ENCODE results near the gene SPRY2.

SPRY2 gene

DNA sequence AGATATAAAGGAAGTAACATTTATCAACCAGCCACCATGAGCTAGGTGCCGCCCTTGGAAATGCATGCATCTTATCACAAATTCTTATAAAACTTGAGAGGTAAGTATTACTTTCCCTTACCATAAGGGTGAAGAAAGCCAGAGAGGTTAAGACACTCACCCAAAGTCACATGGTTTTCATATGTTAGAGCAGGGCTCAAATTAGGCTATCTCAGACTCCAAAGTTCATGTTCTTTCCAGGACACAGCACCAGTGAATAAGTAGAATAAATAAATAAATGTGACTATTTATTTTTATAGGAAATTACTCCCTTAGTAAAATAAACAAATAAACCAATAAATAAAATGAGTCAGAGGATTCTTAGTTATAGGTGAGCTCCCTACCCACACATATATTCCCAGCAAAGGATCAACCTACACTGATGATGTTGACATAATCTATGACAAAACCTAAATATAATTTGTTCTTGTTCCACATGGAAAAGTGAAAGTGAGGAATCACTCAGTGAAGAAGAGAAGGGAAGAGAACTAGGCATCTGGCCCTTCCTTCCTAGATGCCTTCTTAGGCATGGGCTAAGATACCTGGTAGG, 27.2 kb downstream of the SPRY2 start:
- DNase-seq (ENCODE audit: low read depth) = no peak

DNA sequence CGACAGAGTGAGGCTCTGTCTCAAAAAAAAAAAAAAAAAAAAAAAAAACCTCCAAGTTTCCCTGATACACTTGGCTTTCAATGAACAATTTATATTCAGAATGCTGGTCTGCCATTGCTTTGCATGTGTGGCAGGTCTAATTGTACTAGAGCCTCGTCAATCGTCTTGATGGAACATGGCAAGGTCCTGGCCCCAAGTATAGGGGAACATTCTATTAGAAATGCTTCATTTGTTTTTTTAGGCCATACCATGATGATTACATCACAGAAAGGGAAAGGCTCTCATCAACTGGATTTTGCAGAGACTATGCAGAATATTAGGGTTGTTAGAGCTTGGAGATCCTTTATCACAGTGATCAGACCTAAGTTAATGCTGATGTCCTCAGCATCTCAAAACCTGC, 28.0 kb downstream of the SPRY2 start:
- no peak for DNase-seq (ENCODE audit: low read depth)

DNA sequence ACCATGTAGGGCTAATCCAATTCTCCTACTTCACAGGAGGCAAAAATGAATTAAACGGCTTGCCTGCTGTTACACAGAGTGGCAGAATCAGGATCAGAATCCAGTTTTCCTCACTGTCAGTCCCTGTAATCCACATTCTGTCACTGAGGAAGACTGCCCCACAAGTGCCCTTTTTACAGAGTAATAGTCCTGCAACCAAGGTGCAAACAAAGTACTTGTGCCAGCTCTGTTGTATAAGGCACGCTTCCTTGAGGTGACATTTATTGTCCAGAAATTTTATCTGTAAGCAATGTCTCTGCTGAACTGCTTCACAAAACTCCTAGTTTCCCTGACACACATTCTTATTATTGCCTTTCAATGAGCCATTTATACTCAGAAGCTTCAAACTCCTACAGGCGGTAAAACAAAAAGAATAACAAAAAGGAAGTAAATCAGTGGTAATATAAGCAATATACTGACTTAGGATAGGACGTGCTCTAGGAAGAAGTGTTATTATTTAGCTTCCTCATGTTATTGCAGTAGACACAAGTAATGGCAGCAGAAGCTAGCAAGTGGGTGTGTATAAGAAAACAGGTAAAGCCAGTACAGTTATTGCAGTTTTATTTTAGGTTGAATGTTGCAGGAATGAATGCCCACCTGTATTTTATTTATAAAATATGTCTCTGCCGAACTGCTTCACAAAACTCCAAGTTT, 28.8 kb downstream of the SPRY2 start:
- no peak for DNase-seq (ENCODE audit: low read depth)

DNA sequence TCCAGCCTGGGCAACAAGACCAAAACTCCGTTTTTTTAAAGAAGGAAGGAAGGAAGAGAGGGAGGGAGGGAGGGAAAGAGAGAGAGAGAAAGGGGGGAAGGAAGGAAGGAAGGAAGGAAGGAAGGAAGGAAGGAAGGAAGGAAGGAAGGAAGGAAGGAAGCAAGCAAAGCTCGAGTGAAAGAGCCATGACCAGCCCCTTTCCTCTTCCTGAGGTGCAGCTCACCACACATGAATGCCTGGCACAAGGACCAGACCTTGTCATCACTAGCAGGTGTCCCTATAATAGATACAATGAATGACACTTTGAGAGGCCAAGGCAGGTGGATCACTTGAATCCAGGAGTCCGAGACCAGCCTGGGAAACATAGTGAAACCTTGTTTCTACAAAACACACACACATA, 31.0 kb downstream of the SPRY2 start:
- DNase-seq (ENCODE audit: low read depth) = no peak

DNA sequence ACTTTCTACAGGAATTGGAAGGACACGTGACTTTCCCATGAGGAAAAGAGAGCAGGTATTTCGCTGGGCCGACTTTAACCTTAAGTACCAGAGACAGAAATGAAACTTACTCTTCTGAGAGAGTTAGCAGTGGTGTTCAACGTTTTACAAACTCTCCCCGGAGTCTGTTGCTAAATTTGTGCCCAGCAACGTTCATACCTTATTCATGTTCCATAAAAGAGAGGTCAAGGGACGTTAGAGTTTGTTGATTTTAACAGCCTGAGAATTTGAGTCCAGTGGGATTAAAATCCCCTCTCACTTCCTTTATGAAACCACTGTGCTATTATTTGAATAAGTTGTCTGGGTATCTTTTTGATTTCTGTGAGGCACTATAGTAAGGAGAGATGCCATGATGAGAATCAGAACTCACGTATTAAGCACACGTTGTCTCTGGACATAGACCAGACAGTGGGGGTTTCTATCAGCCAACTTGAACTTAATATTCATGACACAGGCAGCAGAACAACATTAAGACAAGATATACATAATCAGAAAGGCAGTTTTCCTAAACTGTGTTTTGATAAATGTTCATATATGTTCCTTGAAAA, 33.4 kb downstream of the SPRY2 start:
- DNase-seq (ENCODE audit: low read depth) = no peak

DNA sequence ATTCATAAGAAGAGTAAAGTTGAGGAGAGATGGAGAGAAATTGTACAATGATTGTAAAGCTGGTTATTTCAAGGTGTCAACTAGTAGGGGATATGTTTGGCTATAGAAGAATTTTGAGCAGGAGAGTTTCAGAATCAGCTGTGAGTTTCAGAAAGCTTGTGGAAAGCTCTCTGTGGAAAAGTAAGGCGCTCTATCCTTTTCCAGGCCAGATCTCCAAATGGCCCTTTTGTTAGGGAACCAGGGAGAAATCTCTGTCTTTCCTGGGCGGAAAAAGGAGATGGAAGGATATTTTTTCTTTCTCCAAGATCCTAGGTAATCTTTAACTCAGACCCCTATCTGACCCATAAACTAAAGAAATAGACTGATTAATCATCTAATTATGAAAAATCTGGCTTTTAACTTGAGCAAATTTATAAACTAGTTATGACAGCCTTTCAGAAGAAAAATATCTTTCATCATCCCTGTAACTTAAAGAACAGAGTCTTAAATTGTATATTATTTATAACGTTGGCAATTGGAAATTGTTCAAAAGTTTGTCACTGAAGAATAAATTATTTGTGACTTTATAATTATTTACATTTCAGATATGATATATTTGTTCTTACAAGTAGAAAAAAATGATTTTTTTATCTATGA, 34.5 kb downstream of the SPRY2 start:
- no peak for DNase-seq (ENCODE audit: low read depth)

DNA sequence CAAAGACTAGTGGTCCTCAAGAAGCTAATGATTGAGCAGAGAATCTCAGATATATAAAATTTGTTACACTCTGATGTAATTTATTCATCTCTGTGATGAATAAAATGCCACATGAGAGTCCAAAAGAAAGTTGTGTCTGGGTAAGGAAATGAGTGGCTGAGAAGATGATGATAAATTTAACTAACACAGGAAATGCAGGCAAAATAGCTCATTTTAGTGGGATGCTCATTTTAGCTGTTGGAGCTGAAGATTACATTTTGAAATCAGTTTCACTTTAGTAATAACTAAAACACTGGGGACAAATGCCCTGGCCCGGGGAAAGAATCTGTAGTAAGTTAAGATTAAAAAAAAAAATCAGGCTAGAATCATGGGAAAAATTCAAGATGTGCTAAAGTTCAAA, 35.2 kb downstream of the SPRY2 start:
- no peak for DNase-seq (ENCODE audit: low read depth)

DNA sequence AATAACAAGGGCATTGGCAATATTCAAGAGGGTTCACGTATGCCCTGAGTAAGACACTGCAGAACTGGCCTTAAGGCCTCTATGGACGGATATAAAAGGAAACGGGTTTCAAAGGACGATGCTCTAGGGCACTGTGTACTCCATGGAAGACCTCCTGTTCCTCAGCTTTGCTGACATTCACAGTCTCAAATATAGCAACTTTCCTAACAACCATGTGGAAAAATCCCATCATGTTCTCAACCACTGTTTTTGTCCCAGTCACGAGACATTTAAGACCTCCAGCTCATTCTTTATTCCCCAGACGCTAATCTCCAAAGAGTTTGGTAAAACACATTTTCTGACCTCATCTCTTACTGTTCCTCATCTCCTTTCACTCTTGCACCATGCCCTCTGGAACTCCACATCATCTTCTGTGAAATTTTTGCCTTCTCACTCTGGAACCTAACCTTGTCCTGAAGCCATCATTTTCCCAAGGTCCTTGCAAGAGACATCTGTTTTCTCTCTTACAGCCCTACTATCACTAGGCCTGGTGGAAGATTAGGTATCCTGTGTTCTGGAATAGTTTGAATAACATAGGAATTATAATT, 37.6 kb downstream of the SPRY2 start:
- DNase-seq (ENCODE audit: low read depth) = no peak

DNA sequence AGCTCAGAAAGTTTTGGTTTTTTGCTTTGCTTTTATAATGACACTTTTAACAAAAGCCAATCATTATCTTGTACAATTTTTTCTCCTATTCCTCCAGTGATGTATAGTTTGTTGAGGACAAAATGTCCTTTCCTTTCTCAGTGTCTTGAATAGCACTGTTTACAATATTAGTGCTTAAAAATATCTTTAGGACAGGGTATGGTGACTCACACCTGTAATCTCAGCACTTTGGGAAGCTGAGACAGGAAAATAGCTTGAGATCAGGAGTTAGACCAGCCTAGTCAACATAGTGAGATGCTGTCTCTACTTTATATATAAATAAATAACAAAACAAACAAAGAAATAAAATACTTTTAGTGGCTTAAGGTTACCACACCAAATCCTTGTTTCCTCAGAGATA, 41.9 kb downstream of the SPRY2 start:
- no peak for DNase-seq (ENCODE audit: low read depth)

DNA sequence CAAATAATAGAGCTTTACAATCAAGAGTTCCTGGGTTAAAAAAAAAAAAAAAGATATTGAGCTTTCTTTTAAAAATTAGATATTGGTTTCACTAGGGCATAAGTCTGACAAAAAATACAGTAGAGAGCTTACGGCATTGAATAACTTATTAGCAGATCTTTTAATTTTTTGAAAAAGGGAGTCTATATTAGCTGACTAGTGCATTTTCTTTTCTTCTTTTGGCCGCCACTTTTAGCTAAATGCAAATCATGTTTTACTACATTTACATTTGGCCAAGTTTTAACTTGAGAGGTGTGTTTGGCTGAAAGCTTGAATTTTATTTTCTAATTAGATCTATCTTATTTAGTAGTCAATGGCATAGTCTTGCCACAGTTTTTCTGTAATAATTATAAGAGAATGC, 43.4 kb downstream of the SPRY2 start:
- no peak for DNase-seq (ENCODE audit: low read depth)

DNA sequence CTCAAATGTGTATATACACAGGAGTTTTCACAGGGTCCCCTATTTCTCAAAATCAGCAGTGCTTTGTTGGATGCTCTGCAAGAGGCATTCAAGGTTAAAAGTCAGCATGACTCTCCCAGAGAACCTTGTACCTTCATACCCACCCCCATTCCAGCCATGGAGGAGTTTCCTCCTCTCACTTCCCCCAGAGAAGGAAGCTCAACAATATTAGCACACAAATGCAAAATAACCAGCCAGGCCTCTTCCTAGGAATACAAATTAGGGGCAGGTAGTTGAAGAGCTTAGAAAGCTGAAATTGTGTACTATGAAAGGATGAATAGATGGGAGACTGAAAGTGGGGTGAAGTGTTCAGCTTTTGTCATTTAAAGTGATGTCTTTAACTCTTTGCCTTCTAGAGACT, 43.8 kb downstream of the SPRY2 start:
- no peak for DNase-seq (ENCODE audit: low read depth)

DNA sequence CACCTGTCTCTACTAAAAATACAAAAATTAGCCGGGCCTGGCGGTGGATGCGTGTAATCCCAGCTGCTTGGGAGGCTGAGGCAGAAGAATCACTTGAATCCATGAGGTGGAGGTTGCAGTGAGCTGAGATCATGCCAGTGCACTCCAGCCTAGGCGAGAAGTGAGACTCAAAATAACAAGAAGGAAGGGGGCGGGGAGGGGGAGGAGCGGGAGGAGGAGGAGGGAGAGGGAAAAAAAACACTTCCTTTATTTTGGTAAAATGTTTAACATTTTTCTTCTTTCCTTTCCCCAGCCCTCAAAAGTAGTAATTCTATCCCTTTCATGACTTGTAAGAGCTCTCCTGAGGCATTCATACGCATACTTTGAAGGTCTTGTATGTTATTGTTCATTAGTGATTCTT, 44.3 kb downstream of the SPRY2 start:
- no peak for DNase-seq (ENCODE audit: low read depth)

DNA sequence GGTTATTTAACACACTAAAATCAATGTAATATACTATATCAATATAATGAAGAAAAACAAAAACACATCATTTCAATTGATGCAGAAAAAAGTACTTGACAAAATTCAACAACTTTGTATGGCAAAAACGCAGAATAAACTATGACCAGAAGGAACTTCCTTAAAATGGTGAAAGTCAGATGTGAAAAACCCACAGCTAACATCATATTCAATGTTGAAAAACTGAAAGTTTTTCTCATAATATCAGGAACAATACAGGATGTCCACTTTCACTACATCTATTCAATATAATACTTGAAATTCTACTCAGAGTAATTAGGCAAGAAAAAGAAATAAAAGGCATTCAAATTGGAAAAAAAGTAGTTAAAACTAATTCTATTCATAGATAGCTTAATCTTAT, 50.3 kb downstream of the SPRY2 start:
- no peak for DNase-seq (ENCODE audit: low read depth)

Data from T-helper 22 cell (primary cell).